GM13977 (cell line): ENCODE data around the gene YES1.

Source experiments
- DNase-seq: peaks from one replicate; pipeline ENCODE4 v3.0.0; 2012; ENCODE audit warnings: low spot score
- CTCF ChIP-seq: IDR thresholded peaks from 2 replicates; pipeline ENCODE4 v1.5.1; 2012; ENCODE audit warnings: mild to moderate bottlenecking, control low read depth; ENCODE audit not compliant: insufficient read depth; ENCODE audit errors: extremely low read depth, missing control alignments
- in situ Hi-C: fragments of 300-500 bp; cut with MboI; formaldehyde crosslinking; loops from one replicate; pipeline ENCODE4 v1.12.0; 2022; ENCODE audit warnings: low sequenced_read_pairs, low pct_unique_long_range_greater_than_20kb, mixed read lengths, inconsistent platforms; ENCODE audit not compliant: unreplicated experiment

The YES1 gene

GRCh38 chr18:825891-826585 lies 14.0 kb upstream of the YES1 start:
- no peak for DNase-seq
- in situ Hi-C loops: loop anchor here (10.0 kb wide), 1 partner anchor 81 kb away; no protein-coding TSS in a partner anchor
- no peak for TF ChIP-seq CTCF

GRCh38 chr18:824179-824578 lies 12.1 kb upstream of the YES1 start:
- no peak for TF ChIP-seq CTCF
- no peak for DNase-seq
- in situ Hi-C loops: loop anchor here (10.0 kb wide), 1 partner anchor 79 kb away; no protein-coding TSS in a partner anchor

- no peak for TF ChIP-seq CTCF
- DNase-seq: no peak
- in situ Hi-C loops: loop anchor here (10.0 kb wide), 1 partner anchor 76 kb away; no protein-coding TSS in a partner anchor
Measured at GRCh38 chr18:820591-821165, 8.6 kb upstream of the YES1 start.

- no peak for DNase-seq
- in situ Hi-C loops: no loop called here
- TF ChIP-seq CTCF: no peak
Measured at GRCh38 chr18:816869-817268, 4.8 kb upstream of the YES1 start.

GRCh38 chr18:816088-816653 lies 4.1 kb upstream of the YES1 start:
- DNase-seq: no peak
- in situ Hi-C loops: no loop called here

GRCh38 chr18:815353-815752 lies 3.3 kb upstream of the YES1 start:
- TF ChIP-seq CTCF: no peak
- in situ Hi-C loops: no loop called here
- no peak for DNase-seq

More at GRCh38 chr18:816088-816653, 4.1 kb upstream of the YES1 start:
- TF ChIP-seq CTCF: no peak
